HG03175 (cell line): Measurements from ENCODE around the gene ABHD14A.

Source experiments
- ATAC-seq: cut with Tn5 transposase; IDR thresholded peaks from one replicate; pipeline ENCODE4 v1.9.1; 2021; ENCODE audit warnings: mild to moderate bottlenecking, moderate library complexity; ENCODE audit not compliant: unreplicated experiment

ABHD14A gene

DNA sequence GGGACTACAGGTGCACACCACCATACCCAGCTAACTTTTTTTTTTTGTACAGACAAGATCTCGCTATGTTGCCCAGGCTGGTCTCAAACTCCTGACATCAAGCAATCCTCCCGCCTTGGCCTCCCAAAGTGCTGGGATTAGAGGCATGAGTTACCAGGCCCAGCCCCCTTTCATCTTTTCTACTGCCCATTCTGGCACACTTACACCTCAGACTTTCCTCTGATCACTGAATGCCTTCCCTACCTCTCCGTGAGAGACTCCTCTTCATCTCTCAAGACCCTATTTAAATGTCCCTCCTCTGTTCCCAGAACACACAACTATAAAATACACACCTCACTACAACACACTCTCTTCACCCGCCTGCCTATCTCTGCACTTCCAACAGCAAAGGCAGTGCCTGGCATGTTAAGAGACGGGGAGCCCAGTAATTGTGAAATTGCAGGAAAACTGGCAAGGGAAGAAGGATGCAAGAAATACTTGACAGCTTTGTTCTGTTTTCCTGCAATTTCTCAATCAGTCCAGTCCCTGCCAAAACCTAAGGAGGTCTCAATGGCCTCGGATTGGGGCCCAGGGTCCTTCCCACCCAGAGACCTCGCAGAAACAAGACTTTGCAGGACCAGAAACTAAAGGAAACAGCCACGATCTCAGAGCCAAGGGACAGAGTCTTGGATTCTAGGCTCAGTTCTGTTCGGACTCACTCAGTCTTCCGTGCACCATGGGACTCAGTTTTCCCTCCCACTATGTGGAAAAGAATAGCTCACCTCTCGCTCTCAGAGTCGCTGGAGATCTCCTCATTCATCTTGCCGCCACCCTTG lies 34.0 kb upstream of the ABHD14A start:
- no peak for ATAC-seq

DNA sequence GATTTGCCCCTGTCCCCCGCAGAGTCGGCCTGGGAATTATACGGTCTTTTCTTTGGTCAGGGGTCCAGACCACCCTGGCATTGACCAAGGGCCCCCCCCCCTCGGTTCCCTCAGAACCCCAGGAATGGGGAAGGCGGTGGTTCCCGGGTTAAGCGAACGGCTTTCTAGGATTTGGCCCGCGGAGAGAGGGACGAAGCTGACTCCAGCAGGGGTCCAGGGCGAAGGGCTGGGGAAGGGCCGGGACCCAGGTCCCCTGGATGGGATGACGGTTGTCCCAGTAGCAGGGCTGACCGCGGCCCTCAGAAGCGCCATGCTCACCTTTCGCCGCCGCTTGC lies 33.4 kb upstream of the ABHD14A start:
- no peak for ATAC-seq

DNA sequence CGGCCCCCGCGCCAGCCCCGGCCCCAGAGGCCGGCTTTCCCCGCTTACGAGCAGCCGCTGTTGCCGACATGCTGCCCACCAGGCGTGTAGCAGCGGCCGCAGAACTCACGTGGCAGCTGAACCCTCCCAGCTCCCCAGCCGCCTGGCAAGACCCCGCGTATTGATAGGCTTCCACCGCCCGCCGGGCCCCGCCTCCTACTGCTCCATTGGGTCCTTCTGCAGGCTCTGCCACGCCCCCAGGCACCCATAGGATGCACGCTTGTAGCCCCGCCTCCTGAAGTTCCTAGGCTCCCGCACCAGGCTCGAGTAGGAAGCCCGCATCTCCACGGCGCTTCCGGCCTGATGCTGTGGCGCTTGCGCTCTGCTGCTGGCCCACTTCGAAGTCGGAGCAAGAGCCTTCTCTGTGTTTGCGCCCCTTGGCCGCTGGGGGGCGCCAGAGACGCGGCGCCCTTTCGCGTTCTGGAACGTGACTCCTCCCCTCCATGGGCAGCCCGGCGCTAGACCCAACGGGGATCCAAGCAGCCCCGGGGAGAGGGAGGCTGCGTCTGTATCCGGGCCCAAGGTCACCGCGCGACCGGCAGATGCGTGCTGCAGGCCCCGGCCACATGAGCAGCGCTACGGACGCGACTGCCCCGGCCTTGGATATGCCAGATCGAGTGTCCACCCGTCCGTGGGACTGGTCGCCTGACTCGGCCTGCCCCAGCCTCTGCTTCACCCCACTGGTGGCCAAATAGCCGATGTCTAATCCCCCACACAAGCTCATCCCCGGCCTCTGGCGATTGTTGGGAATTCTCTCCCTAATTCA lies 32.9 kb upstream of the ABHD14A start, which contains the start of the genes PARP3 and RRP9:
Gene PARP3 (plus strand): TSS at position 566 of the 805 bp plus-strand sequence. CDS start 993 bp downstream, outside the sequence.
Gene RRP9 (minus strand): TSS at position 107 of the 805 bp plus-strand sequence. CDS start 37 bp downstream, at position 70.
- peak; percentile 92 for ATAC-seq

DNA sequence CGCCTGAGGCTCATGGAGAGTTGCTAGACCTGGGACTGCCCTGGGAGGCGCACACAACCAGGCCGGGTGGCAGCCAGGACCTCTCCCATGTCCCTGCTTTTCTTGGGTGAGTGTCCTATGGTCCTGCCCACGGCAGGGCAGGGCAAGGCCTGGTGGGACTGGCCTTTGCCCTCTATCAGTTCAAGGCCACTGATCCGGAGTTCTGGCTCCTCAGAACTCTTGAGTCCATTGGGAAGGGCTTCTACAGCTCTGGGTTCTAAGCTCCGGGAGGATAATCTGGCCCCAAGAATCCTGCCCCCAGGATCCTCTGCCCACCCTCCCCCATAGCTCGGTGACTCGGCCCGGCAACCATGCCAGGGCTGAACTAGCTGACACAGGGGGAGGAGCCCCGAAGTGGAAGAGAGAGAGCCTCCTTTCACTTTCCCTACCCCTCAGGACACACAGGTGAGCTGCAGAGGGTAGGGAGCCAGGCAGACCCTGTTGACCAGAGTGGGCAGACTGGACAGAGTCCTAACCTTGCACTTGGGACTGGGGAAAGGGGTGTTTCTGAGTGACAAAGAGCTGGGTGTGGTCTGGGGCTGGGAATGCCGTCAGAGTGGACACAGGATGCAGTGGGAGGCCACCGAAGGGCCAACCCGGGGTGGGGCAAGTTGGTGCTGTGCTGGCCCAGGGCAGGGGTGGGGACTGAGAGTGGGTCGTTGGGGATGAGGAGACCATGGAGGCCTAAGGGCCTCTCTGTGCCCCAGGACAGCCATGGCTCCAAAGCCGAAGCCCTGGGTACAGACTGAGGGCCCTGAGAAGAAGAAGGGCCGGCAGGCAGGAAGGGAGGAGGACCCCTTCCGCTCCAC lies 32.0 kb upstream of the ABHD14A start:
- peak; percentile 36 for ATAC-seq

DNA sequence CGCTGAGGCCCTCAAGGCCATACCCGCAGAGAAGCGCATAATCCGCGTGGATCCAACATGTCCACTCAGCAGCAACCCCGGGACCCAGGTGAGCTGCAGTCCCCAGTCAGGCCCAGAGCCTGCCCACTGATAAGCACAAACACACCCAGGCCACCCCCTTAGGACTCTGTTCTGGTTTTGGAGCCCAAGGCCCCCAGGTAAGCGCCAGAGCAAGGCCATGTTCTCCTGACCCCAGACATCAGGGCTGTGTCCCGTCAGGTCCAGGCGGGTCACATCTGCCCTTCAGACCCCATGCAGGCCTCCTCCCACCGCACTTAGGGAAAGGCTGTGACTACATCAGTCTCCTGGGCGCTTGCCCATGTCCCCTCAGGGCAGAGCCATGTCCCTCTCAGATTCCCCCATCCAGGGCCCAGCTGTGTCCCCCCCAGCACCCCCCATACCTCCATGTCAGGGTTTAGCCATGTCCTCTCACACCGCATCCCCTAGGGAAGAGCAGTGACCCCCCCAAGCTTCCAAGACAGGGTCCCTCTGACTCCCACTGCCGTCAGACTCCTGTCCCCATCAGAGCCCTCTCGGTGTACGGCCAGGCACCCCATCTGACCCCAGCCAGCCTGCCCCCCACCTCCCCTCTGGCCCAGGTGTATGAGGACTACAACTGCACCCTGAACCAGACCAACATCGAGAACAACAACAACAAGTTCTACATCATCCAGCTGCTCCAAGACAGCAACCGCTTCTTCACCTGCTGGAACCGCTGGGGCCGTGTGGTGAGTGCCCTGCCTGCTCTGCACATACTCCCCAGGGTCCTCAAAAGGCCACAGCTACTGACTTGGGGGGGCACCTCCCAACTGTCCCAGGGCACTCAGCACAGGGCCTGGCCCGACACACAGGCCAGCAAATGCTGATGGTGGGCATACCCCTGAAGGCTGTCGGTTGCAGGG lies 31.1 kb upstream of the ABHD14A start:
- ATAC-seq: no peak

DNA sequence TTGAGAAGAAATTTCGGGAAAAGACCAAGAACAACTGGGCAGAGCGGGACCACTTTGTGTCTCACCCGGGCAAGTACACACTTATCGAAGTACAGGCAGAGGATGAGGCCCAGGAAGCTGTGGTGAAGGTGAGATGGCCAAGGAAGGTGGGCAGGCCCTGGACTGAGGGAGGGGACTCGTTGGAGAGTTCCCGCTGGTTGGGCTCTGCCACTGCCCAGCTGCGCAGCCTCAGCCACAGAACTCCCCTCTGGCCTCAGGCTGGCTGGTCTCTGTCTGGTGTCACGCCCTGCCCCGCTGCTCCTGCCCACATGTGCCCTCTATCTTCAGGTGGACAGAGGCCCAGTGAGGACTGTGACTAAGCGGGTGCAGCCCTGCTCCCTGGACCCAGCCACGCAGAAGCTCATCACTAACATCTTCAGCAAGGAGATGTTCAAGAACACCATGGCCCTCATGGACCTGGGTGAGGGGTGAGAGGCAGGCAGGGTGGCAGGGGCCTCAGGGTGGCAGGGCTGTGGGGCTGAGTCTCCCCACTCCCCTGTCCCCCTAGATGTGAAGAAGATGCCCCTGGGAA lies 30.3 kb upstream of the ABHD14A start:
- no peak for ATAC-seq

DNA sequence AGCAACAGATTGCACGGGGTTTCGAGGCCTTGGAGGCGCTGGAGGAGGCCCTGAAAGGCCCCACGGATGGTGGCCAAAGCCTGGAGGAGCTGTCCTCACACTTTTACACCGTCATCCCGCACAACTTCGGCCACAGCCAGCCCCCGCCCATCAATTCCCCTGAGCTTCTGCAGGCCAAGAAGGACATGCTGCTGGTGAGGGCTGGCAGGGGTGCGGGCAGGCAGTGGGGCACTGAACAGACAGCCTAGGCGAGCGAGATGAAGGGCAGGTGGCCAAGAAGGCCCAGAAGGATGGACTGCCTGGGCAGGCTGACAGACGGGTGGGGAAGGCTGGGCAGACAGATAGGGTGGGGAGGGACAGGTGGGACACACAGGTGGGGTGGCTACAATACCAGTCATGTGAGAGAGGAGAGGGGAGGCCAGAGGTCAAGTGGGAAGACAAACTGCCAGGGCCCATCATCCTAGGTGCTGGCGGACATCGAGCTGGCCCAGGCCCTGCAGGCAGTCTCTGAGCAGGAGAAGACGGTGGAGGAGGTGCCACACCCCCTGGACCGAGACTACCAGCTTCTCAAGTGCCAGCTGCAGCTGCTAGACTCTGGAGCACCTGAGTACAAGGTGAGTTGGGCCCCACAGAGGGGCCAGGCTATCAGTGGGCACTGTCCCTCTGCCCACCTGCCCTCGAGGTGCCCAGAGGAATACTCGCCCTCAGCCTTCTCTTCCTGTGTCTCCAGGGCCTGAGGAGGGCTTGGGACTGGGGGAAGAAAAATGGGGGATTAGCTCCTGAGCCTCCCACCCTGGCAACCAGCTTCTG lies 29.6 kb upstream of the ABHD14A start:
- no peak for ATAC-seq

DNA sequence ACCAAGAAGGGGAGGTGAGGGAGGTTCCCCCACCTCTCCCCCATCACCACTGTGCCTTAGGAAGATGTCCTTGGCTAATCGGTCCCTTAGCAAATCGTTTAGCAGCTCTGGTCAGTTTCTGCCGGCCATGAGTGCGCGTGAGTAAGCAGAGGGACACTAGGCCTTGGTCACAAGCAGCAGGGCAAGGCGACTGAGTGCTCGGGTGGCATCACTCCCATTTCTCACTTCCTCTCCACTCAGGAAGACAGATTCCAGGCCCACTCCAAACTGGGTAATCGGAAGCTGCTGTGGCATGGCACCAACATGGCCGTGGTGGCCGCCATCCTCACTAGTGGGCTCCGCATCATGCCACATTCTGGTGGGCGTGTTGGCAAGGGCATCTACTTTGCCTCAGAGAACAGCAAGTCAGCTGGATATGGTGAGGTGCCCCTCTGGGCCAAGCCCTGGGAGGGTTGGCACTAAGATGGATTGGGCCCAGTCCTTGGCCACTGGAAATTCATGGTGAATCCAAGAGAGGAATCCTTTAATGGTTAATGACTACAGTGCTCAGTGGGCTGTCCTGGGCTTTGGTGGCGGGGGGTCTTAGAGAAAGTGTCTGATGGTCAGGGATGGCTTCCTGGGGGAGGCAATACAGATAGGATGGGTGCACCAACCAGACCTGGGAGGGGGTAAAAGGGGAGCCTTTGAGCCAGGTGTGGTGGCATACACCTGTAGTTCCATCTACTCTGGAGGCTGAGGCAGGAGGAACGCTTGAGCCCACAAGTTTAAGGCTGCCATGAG lies 28.7 kb upstream of the ABHD14A start:
- ATAC-seq: no peak

DNA sequence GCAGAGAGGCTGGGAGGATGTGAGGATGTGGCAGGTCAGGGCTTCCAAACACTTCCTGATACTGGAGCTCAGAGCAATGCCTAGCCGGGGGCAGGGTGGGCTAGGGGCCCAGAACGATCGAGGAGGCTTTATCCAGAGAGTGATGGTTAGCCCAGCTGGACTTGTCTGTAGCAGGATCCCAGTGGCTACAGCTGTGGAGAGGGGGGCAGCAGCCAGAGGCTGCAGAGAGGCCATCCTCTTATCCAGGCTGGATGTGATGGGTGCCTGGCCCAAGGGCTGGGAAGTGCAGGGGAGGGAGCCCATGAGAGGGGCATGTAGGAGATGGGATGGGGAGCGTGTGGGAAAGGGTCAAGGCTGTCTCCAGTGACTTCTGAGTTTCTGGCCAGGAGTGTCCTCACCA lies 28.1 kb upstream of the ABHD14A start:
- ATAC-seq: no peak

DNA sequence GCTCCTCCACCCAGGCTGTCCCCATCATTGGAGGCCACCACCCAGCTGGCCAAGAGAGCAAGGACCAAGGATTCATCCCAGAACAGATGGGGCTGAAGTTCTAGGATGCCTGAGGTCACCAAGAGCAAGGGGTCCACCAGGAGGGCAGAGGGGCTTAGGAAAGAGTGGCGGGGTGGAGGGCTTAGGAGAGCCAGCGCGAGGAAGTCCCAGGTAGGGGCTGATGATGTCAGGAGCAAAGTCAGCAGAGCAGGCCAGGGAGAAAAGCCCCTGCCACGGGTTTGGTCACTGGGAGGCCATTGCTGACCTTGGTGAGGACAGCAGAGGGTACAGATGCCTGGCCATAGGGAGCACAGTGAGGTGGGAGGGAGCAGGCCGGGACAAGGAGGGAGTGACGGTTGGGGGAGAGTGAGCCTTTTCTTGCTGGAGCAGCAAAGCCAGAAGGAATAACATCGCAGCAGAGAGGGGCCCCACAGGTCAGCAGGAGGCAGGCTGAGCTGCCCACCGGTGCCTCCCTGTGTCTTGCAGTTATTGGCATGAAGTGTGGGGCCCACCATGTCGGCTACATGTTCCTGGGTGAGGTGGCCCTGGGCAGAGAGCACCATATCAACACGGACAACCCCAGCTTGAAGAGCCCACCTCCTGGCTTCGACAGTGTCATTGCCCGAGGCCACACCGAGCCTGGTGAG lies 27.5 kb upstream of the ABHD14A start:
- ATAC-seq: no peak

DNA sequence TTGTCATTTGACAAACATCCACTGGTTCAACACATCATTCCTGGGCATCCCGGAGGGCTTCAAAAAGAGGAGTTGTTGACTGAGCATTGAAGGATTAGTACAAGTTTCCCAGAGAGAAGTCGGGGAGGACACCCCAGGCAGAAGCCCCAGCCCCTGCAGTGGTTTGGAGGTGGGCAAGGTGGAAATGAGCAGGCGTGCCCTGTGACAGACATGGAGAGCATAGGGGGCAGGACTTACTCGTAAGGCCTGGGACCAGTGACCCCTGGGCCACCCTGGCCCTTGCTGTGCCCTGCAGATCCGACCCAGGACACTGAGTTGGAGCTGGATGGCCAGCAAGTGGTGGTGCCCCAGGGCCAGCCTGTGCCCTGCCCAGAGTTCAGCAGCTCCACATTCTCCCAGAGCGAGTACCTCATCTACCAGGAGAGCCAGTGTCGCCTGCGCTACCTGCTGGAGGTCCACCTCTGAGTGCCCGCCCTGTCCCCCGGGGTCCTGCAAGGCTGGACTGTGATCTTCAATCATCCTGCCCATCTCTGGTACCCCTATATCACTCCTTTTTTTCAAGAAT lies 26.8 kb upstream of the ABHD14A start:
- ATAC-seq: no peak

DNA sequence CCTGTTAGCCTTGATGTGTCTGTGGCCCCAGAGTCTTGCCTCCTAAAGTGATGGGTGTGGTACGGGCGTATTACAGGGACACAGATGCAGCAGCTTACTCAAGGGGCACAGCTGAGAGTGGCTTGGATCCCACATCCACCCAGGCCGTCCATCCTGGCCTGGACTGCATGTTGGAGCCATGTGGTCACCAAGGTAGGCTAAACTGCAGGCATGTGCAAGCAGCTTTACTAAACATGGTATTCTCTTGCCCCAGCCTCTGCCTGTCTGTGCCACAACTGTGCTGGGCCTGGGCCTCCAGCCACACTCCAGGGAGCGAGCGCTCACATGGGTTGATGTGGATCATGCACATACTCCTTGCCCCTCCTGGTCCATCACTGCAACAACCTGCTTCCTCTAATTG lies 25.7 kb upstream of the ABHD14A start:
- no peak for ATAC-seq

DNA sequence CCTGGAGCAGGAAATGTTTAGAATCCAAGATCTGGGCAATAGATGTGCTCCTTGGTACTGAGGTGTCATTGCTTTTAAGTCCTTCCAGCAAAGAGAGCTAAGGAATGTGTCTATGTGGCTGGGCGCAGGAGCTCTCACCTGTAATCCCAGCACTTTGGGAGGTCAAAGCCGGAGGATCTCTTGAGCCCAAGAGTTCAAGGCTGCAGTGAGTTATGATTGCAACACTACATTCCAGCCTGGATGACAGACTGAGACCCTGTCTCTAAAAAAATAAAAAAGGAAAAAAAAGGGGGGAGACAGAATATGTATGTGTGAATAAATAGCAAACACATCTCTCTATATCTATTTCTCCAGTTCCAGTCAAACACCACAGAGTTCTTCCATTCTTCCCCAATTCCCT lies 24.0 kb upstream of the ABHD14A start:
- ATAC-seq: no peak

DNA sequence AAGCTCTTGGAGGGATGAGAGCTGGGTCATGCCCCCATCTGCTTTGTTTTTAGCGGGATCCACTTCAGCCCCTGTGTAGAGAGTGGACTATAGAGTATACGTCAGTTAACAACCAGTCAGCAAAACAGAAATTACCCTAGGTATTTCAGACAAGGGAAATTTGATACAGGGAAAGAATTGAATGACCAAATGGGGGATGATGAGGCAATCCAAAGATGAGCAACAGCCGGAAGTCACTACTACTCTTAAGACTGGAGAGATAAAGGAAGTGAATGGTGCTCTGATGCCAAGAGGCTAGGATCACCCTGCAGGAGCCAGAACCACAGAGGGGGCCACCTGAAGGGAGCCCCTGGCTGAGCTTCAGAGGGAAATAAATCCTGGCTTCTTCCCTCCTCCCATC lies 21.4 kb upstream of the ABHD14A start:
- ATAC-seq: no peak

DNA sequence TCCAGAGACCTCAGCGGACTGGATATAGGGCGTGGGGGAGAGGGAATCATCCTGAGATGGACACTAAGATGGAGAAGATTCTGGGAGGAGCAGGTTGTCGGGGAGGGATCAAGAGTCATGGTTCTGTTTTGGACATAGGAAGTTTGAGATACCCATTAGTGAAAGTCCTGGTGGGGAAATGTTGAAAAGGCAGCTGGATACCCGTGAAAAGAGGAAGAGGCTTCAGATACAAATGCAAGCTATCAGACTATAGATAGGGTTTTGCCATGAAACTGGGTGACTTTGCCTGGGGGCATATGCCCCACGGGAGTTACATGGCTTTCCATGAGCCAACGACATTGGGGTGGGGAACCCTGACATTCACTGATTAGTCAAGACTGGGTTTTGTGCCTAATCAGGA lies 20.8 kb upstream of the ABHD14A start:
- no peak for ATAC-seq

DNA sequence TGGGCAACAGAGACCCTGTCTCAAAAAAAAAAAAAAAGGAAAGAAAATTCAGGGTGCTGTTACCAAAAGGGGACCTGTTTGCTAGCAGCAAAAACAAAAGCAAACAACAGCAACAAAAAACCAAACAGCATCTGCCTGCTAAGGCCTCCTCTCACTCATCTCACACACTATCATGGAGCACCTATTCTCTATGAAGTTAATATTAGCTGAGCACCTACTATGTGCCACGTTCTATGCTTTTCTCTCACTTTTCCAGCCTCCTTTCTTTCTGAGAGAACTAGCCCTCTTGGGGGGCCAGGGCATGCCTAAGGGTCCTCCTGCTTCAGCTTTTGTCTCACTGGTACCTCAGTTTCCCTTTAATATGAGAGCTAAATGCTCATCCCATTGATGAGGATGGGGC lies 20.2 kb upstream of the ABHD14A start:
- ATAC-seq: no peak

DNA sequence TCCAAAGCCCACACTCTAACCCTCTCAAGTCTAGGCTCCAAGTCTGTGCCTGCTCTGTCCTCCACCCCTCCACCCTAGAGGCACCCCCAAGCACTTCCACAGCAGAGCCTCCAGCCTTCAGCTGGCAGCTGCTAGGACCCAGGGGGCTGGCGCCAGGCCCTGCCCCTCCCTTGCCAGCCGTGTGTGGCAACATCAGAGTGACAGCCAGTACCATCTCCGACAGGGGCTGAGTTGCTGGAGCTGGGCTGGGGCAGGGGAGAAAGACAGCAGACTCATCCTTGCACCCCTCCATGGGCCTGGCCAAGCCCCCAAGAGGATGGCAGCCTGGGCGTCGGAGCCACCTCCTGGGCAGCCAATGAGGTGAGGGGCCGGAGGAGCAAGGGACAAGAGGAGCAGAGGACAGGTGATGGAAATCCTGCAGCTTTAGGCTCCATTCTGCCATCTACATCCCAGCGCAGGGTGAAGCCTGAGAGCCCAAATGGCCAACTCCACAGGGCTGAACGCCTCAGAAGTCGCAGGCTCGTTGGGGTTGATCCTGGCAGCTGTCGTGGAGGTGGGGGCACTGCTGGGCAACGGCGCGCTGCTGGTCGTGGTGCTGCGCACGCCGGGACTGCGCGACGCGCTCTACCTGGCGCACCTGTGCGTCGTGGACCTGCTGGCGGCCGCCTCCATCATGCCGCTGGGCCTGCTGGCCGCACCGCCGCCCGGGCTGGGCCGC lies 19.5 kb upstream of the ABHD14A start, which contains the start of gene GPR62:
Gene GPR62 (plus strand): TSS at position 207 of the 718 bp plus-strand sequence. CDS start 272 bp downstream, at position 479.
- no peak for ATAC-seq
